Hindlimb muscle (tissue), 1 donor: ENCODE results near the gene KCNQ1OT1. TPM values are rescaled to one million over a fixed set of nuclear protein-coding genes. Genes with fewer than 3 reads are reported as not detected.

Experiments used
- DNase-seq: peaks from one replicate; pipeline ENCODE4 v3.0.0-alpha.2; 2013
- polyA plus RNA-seq: library from polyadenylated mRNA; unstranded; fragments of 120-200 nt; gene quantifications from one replicate; pipeline ENCODE4 v1.2.1, GENCODE V29; 2013; ENCODE audit not compliant: insufficient read length

The KCNQ1OT1 gene
- polyA plus RNA-seq, 1 donor: 1.3 TPM

- no peak for DNase-seq
Measured at GRCh38 chr11:2701898-2702434, 2.2 kb upstream of the KCNQ1OT1 start.

DNA sequence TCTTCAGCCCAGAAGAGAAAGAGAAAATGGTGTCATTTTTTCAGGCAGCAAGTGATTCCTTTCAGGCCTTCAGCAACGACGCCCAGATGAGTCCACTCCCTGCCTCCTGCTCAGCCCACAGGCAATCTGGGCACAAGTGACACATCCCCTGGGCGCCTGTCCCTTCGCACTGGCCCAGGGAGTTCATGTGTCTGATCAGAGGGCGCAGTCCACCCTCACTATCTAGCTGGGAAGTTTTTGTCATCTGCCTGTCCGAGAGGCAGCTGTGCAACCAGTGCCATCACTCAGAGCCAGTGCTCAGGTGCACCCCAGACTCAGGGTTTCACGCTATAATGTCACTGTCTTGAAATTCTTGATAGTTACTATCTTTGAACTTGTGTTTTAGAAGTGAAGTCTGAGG lies 1.4 kb upstream of the KCNQ1OT1 start:
- no peak for DNase-seq

DNA sequence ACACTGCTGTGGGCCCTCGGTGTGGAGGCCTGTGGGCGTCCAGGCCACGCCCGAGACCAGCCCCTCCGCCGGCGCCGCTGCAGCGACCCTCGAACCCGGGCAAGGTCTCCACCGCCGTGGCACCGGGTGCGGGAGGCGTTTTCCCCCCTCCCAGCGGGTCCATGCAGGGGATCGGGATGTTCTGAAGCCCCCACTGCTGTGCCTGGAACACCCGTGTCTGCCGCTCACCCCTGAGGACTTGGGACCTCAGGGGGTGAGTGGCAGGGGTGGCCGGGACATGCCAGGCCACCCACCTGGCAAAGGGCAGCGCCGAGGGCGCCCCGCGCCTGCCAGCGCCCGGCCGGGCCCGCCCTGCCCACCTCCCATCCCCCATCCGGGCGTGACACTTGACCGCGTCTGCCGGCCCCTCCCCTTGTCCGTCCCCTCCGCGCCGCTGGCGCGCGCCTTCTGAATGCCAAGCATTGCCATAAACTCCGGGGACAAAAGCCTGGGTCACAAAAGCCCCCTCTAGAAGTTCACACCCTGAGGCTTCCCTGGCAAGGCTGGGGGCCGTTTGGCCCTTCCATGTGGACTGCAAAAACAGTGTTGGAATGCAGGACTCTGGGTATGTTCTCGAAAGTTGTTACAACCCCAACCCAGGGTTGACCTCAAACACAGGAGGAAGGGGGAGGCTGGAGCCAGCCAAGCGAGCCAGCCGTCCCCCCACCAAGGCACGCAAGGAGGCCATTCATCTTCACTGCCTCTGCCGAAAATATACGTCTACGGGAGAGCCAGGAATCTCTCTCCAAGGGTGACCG lies 819 bp upstream of the KCNQ1OT1 start:
- peak; percentile 62 for DNase-seq

DNA sequence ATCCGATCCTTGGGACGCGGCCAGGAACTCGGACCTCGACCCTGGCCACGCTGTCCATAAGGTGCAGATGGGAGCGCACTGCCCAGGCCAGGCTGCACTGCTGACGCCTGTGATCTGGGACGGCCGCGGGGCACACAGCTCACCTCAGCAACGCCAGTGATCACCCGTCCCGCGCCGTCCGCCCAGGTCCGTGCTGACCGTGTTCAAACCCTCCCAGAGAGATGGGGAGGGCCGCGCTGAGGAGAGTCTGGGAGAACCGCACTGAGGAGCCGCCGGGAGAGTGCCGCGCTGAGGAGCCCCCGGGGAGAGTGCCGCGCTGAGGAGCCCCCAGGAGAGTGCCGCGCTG lies 636 bp downstream of the KCNQ1OT1 start:
- DNase-seq: no peak

GRCh38 chr11:2698386-2699184 lies 1.2 kb downstream of the KCNQ1OT1 start:
- DNase-seq: no peak

- no peak for DNase-seq
Measured at GRCh38 chr11:2697866-2698265, 1.9 kb downstream of the KCNQ1OT1 start.

DNA sequence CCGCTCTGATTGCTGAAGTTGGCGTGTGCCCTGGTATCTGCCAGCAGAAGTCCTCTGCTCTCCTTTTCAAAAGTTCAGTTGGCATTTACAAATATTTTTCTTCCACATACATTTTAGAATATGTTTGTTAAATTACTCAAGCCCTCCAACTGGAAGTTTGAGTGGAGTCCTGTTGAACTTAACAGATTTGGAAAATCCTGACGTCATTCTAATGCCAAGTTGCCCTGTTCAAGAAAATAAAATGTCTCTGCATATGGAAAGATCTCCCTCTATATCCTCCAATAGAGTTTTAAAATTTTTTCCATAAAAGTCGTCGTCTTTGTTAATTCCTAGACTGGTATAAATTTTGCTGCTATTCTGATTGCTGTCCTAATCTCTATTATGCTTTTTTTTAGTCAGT lies 3.3 kb downstream of the KCNQ1OT1 start:
- DNase-seq: no peak

DNA sequence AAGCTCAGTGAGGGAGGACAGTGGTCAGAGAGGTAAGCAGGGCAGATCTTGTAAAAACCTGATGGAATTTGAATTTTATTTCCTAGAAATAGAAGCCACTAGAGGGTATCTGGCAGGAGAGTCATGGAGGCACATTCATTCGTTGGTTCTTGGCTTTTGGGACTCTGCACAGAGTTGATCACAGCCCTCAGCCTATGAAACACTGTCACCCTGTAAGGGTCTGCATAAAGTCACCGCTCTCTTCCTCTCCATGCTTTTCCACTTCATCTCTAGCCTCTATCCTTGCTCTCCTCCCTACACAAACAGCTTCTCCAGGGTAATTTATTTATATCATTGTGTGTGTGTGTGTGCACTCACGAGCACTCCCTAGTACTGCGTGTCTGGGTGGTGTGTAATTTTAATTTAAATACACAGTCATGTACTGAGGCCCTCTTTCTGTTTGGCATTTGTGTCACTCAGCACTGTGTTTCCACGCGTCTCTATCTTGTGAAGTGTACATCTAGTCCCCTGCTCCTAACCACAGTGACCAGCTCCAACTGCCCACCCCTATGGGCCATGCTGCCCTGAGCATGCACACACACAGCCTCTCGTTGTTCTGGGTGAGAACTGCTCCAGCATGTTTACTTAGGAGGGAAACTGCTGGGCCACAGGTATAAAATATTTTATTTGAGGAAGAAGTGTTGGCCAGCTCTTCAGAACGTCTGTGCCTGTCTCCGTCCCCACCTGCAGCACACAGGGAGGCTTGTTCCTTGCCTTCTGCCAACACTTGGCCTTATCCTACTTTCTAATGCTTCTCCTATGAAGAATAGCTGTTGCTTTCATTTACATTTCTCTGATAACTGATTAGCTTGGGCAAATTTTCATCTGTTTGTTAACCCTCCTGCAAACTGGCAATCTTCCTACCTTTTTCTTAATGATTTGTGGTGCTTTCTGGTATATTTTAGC lies 4.5 kb downstream of the KCNQ1OT1 start:
- no peak for DNase-seq

DNA sequence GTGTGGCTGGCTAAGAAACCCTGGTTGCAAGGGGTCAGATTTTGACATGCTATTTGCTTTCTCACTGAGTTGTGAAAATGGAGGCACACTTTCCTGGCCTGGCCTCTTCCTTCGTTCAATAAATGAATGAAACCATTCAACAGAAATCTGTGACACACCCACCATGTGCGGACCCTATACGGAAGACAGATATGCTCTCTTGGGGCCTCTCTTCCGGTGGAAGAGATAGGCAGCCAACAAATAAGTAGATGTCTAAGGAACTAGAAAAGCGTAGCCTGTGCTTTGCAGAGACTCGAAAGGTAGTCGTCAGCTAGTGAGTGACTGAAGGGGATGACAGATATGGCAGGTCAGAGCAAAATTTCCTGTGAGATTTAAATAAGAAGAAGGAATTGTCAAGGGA lies 5.3 kb downstream of the KCNQ1OT1 start:
- DNase-seq: no peak

GRCh38 chr11:2693271-2694261 lies 6.2 kb downstream of the KCNQ1OT1 start:
- DNase-seq: no peak

GRCh38 chr11:2691991-2692875 lies 7.6 kb downstream of the KCNQ1OT1 start:
- no peak for DNase-seq

DNA sequence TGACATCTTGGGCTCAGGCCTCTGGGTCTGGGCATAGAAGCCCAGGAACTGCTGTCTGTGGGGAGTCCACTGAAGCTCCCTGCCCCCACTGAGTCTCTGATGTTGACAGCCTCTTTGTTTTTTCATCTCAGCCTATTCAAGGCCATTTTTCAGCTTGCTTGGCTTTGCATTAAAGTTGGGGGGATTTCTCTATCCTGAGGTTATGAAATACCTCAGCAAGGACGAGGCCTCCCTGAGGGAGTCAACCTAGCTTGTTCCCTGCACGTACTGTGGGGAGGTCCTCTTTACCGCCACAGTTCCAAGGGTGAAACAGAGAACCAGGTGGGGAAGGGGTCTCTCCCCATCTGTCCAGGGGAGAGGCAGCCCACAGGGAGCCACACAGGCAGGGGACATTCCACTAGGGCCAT lies 8.4 kb downstream of the KCNQ1OT1 start:
- no peak for DNase-seq

- no peak for DNase-seq
Measured at GRCh38 chr11:2690596-2691354, 9.0 kb downstream of the KCNQ1OT1 start.

DNA sequence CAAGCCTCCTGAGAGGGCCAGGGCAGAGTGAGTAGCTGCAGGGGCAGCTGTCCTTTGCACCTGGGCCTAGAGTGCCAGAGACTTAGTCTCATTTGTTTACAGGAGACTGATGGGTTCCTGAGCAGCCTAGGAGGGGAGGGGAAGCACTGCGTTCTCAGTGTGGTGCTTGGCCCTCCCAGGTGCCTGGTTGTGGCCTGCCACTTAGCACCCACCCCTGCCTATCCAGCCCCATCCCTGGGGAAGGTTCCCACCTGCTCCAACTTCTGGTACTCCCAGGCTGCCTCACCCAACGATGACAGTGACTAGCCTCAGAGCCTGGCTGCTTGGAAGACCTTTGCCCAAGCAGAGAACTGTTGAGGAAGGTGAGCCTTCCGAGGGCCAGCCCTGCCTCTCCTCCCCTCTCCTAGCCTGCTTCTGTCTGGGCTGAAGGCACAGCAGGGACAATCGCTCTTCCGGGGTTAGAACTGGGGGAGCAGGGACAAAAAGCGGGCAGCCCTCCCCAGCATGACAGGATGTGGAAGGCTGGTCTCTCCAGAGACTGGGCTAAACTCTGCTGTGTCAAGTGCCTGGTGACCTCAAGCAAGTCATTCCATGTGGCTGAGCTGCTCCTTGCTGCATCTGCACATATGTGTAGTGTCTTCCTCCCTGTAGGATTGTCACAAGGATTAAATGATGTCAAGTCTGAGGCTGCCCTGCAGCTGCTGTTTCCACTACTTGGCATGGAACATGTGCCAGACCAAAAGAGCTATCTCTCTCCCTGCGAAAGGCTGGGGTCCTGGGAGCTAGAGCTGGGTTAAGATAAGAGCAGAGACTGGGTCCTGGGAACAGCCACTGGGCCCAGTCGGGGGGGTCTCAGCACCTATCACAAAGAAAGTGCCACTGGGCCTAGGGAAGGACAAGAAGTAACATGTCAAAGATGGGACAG lies 9.9 kb downstream of the KCNQ1OT1 start:
- DNase-seq: no peak

DNA sequence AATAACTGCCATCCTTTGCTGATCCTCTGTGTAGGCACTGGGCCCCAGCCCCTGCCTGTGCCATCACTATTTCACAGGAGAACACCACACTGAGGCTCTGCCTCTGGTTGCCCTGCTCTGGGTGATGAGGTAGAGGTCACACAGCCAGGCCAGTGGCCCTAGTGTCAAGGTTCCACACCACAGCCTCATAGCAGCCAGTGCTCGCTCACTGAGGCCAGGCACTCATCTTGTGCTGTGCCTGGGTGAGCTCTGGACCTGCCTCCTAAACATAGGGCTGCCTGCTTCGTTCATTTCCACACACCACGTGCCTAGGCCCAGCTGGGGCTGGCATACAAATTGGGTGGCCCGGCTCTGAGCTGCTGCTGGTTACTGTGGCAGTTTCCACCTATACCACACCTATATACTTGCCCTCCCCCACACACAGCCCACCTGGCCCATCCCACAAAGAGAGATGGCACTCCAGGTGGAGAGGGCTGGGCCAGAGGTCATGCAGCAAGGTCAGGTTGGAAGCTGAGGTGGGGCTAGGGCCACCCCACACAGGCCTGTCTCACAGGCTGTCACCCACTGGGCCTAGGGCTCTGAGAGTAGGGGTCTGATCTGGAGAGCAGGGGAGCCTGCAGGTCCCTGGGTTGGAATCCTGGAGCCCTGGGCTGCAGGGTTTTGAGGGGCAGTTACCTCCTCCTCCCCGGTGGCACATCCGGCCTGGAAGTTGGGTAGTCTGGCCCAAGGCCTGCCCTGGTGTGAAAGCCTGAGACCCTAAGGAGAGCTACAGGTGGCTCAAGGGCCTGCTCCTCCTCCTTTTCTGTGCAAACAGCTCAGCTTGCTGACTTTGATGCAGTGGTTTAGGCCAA lies 11.2 kb downstream of the KCNQ1OT1 start:
- DNase-seq: no peak

GRCh38 chr11:2687782-2688191 lies 12.0 kb downstream of the KCNQ1OT1 start:
- DNase-seq: no peak

DNA sequence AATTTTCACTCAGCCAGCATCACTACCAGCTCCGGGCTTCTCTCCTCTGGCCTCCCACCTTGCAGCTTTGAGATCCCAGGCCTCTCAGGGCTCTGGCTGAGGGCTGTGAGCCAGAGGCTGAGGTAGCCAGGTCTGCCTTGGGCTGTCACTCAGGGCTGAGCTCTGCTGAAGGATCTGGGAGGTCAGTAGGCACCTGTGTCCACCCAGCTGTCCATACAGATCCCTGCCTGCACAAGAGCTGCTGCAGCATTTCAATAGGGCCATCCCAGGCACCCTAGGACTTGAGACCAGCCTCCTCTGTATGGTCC lies 12.6 kb downstream of the KCNQ1OT1 start:
- DNase-seq: no peak
